GM23338 (cell line): ENCODE results near the gene TTLL8.

Experiments used
- CTCF ChIP-seq, 2 experiments: fragments of 200-600 bp in 1 of 2; sonication (generic) in 1 of 2; conservative IDR thresholded peaks; 2 replicates each; pipeline versions ENCODE4 v1.5.1 to v1.6.1; 2016 to 2017; ENCODE audit warnings: antibody characterized with exemption in 2 of 2, low read depth in 2 of 2, mild to moderate bottlenecking in 2 of 2, moderate library complexity in 1 of 2
- JUNB ChIP-seq: IDR thresholded peaks from one replicate; pipeline ENCODE4 v1.6.1; 2016; ENCODE audit warnings: antibody characterized with exemption; ENCODE audit not compliant: unreplicated experiment
- ZNF114 ChIP-seq: fragments of 250-450 bp; sonication (Bioruptor Pico); IDR thresholded peaks from 2 replicates; pipeline ENCODE4 v1.5.0; 2020; ENCODE audit warnings: mild to moderate bottlenecking, moderate library complexity

- TF ChIP-seq CTCF (conservative IDR thresholded peaks at IDR 0.05; ENCODE audit: low read depth in 2 of 2) (no peak), ZNF114 (CRISPR knock-in tag) (no peak), JUNB (no peak)
Observed at GRCh38 chr22:50025993-50026392, 32.1 kb downstream of the TTLL8 start.
